GM21381 (cell line): ENCODE measurements around the gene GALNT6.

Experiments used
- ATAC-seq: cut with Tn5 transposase; IDR thresholded peaks from one replicate; pipeline ENCODE4 v1.9.1; 2021; ENCODE audit warnings: mild to moderate bottlenecking, moderate library complexity; ENCODE audit not compliant: unreplicated experiment

GALNT6 gene

DNA sequence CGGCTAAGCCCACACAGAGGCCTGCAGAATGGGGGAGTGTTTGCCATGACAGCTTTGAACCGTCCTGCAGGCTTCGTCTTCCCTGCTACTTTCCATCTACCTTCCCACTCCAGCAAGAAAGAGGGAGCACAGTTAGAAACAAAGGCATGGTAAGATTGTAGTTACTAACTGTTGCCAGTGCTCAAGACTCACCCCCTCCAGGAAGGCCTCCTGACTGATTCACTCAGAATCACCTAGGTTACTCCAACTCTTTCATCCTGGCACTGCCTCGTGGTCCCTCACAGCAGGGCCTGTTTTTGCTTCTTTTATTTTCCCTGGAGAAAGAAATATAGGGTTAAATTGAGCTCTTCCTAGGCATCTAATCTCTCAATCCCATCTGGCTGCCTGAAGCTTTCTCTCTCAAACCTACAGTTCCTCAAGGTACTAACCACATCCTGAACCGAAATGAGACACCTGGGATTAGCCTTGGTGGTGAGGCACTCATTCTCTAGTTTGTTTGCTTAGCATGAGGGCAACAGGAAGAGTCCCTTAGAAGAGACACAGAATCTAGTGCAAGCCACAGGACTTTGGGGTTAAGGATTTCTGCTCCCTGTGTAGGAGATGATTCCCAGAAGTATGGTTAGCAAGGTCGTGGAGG lies 7.8 kb downstream of the GALNT6 start:
- ATAC-seq: no peak

DNA sequence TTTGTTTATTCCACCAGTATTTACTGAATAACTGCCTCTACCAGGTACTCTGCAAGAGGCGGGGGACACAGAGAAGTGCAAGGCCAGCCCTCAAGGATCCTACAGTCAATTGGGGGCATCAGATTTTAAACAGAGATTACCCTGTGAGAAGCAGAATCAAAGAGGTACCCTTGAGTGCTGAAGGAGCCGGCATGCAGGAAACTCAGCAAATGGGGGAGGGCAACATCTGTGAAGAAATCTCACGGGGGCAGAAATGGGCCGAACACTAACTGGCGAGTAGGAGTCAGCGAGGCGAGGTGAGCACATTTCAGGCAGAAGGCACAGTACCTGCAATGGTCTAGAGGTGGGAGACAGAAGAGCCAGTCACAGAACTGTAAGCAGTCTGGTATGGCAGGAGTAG lies 9.0 kb downstream of the GALNT6 start:
- no peak for ATAC-seq

DNA sequence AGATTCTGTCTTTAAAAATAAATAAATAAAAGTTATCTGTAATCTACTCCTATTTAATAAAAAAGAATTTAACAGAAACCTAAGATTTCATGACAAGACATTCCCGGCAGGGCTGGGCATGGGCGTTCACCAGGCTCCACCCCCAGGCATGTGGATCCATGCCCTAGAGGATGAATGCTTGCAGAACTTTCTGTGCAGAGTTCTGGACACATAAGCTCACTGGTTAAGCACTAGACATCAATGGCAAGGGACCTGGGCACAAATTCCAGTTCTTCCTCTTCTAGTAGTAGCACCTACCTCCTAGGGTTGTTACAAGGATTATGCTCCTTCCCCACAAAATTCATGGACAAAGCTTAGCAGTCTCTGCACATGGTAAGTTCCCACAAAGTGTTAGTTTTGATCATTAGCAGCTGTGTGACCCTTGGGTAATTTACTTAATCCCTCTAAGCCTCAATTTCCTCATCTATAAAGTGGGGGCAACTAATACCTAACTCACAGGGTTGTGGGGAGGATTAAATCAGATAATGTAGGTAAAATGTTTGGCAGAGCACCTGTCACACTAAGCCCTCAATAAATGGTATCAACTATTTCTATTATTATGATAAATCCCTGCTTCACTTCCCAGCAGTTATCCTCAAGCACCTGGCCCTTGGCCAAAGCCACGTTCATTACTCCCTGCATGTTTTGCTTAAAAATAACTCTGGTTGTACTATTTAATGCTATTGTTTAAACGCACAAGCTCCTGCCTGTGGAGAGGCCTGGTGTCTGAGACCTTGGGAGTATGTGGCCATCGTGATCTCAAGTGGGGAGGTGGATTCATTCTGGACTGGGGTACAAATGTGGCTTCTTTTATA lies 9.8 kb downstream of the GALNT6 start:
- ATAC-seq: no peak

DNA sequence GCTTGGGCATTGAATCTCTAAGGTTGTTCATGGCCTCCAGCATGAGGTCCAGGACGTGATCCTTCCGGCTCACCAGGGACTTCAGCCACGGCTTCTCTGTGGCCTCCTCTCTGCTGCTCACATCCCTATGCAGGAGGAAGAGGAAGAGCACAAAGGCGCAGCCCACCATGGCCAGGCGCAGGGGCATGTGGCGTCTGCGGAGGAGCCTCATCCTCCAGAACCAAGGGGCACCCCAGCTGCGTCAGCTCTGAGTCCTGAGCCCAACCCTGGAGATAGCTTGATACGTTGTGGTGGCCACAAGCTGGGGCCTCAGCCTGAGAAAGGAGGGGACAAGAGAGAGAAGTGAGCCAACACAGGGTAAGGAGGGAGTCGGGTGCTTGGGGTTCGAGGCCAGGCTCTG lies 11.6 kb downstream of the GALNT6 start:
- ATAC-seq: no peak

DNA sequence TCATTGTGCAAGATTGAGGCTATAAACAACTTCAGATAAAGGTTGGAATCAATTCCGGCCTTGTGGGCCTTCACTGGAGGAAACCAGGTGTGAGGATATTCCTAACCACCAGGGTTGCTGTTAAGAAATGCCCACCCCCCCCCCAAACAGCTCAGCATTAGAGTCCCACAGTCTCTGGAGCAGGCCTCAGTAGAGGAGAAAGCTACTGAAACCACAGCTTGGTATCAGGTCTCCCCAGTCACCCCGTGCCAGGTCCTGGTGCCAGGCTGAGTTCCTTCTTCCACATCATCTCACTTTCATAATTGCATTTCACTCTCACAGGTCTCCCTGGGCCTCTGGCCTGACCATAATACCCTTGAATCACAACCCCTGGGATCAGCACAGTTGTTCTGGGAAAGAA lies 12.5 kb downstream of the GALNT6 start:
- no peak for ATAC-seq

DNA sequence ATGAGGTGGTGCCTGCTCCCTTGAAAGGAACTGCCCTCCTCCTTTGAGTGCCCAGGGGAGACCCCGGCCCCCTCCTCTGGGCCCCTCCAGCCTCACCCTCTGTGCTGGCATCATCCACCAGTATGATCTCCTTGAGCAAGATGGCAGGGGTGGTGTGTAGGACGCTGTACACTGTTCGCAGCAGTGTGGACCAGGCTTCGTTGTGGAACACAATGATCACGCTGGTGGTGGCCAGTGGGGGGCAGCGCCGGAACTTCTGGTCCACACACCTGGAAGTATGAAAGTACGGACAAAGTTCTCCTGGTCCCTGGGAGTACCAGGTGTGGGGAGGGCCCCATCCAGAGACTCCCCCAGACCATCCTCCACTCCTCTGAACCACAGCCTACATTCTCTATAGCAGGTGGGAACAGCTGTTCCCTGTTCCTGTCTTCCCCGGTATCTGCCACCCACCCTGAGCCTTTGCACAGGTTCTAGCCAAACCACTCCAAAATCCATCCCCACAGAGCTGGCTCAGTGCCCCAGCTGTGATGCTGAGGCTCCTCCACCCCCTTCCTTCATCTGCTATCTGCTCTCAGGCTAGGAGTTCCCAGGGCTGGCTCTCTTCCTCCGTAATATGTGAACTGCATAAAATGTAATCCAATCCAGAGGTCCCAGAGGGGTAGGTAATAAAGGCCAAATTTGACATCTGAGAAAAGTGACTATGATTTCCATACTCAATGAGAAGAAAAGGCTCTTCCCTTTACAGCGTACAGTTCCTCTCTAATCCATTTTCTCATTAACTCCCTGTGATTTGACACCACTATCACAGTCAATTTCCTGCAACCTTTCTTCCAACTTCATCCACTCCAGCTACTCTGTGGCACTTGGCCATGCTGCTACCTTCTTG lies 13.9 kb downstream of the GALNT6 start:
- no peak for ATAC-seq

DNA sequence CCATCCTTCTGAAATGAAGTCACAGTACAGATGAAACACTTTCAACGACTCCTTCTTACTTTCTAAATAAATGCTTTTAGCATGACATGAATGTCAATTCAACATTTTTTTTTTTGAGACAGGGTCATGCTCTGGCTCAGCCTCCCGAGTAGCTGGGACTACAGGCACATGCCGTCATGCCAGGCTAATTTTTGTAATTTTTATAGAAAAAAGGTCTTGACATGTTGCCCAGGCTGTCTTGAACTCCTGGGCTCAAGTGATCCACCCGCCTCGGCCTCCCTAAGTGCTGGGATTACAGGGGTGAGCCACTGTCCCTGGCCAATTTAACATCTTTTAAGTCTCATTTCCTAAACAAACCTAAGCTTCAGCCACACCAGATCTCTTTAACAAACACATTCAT lies 16.4 kb downstream of the GALNT6 start:
- ATAC-seq: no peak

DNA sequence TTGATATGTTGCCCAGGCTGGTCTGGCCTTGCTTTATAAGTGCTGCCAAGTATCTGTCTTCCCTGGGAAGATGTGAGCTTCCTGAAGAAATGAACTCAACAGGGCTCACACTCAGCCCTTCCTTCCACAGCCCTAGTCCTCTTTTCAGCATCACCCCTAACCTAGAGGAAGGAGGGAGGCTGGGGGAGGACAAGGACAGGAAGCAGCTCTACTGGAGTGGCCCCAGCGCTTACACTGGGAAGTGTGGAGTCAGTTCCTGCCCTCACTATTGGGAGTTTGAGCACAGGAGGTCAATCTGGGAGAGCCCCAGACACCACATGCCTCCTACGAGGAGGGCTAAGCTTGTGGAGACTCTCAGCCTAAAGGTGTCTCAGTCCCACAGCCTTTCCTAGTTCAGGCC lies 16.8 kb downstream of the GALNT6 start:
- ATAC-seq: no peak

DNA sequence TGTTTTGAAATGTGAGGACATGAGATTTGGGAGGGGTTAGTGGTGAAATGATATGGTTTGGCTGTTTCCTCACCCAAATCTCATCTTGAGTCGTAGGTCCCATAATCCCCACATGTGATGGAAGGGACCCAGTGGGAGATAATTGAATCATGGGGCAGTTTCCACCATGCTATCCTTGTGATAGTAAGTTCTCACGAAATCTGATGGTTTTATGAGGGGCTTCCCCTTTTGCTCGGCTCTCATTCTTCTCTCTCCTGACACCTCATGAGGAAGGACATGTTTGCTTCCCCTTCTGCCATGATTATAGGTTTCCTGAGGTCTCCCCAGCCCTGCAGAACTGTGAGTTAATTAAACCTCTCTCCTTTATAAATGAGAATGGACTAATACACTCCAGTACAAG lies 18.0 kb downstream of the GALNT6 start:
- no peak for ATAC-seq

DNA sequence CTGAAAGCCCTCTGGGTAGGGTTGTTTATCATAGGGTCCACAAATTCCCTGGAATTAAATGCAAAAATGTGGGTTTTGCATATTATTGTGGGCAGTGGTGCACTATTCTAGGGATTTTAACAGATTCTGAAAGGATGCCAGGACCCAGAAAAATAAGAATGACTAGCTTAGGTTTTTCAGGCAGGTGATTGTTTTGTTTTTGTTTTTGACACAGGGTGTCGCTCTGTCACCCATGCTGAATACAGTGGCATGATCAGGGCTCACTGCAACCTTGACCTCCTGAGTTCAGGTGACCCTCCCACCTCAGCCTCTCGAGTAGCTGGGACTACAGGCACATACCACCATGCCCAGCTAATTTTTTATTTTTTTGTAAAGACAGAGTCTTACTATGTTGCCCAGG lies 19.2 kb downstream of the GALNT6 start:
- no peak for ATAC-seq

DNA sequence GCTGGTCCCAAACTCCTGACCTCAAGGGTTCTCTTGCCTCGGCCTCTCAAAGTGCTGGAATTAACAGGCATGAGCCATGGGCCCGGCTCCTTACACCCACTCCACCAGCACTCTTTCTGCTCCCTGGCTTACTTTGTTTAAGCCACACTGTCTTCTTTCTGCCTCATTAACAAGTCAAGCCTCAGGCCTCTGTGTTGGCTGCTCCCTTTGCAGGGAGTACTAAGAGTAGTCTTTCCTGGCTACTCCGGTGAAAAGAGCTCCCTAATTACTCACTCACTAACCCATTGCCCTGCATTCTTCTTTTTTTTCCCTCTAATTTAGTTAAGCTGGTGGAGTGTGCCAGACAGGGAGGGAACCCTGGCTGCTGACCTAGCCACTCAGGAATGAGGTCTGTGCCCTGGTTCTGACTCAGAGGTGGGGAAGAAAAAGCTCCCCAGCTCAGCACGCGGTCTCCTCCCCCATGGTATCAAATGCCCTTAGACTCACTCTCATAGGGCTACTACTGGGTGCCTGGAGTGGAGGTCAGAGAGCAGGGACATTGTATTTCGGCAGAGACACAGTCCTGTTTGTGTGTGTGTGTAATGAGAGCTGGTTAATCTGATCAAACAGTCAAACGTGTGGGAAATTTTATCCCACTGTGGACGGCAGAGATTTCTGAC lies 19.8 kb downstream of the GALNT6 start:
- ATAC-seq: no peak

DNA sequence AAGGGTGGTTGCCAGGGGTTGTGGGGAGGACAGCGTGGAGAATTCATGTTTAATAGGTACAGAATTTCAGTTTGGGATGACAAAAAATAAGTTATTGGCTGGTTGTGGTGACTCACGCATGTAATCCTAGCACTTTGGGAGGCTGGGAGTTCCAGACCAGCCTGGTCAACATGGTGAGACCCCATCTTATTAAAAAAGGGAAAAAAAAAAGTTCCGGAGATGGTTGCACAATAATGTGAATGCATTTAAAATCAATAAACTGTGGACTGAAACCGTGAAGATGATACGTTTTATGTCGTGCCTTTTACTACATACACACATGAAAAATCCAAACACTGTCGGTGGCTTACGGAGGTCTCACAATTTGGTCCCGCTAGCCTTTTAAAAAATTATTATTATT lies 20.5 kb downstream of the GALNT6 start:
- ATAC-seq: no peak

DNA sequence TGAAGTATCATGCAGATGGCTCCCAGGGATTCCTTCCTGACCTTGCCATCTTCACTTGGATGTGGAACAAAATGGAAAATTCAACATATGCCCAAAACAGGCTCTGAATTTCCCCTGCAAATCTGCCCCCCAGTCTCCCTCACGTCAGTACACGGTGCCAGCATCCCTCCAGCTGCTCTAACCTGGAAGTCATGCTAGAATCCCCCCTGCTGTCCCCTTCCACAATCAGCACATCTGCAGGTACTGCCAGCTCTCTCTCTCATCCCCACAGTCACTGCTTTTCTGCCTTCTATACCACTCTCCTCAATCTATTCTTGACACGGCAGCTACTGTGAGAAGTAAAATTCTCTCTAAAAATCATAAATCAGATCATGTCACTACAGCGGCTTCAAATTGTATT lies 21.6 kb downstream of the GALNT6 start:
- ATAC-seq: no peak

DNA sequence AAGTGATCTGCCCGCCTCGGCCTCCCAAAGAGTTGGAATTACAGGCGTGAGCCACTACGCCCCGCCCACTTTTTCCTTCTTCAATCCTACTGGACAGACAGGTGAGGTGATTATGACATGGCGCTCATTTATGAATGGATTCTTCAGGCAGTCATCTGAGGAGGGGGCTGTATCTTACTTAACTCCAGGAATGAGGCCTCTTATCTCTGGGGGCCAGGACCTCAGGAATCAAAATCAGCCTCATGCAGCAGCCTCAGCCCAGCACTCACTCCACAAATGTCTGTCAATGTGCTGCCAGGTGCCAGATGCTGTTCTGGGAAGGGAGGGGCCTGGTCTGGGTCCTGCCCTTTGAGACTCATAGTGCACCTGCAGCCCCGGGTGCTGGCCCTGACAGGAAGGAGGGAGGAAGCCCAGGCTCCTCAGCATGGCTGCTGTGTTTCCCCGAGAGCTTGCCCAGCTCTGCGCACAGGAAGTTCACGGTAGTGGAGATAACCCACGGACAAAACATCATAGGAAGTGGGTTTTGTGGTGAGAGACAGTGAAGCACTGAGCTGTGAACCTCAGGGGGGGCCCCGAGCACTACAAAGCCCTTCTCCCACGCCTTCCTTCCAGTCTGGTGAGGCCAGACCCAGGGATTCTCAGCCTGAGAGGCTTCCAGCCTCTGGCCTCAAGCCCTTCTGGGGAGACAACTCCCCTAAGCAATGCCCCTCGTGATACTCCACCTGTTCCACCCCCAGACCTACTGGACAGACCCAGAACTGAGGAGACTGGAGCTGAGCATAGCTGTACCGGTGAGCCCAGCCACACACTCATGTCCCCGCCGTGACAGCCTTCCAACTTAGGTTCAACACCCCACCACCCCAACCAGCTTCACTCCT lies 22.3 kb downstream of the GALNT6 start:
- peak; percentile 99 for ATAC-seq

DNA sequence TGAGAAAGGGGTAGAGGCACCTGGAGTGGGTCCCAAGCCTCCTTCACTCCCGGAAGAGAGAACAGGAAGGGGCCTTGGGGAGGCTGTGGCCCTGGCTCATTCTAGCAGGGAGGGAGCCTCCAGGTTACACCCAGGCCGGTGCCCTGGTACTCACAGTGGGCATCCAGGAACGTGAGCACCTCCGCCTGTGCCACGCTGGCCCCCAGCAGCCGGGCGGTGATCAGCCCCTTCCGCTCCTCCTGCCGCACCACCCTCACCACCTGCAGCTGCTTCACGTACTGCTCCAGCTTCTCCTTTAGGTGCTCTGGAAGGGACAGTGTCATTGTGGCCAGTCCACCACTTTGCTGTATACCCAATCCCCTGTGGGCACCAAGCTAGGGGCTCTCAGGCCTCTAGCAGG lies 25.9 kb downstream of the GALNT6 start:
- no peak for ATAC-seq

DNA sequence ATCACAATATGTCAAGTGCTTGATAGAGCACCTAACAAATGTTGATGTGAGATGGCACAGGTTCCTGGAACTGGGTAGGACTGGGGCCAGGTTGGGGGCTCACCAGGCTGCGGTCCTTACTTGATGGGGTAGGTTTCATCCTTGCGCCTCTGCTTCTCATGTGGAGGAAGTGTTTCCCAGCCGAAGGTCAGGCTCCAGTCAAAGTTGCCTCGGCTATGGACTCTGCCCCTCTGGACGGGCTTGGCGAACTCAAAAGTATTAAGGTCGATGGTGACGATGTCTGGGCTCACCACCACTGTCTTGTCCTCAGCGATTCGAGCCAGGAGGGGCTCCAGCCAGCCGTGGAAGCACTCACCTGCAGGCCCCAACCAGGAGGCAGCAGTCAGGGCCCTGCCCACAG lies 27.2 kb downstream of the GALNT6 start:
- no peak for ATAC-seq

DNA sequence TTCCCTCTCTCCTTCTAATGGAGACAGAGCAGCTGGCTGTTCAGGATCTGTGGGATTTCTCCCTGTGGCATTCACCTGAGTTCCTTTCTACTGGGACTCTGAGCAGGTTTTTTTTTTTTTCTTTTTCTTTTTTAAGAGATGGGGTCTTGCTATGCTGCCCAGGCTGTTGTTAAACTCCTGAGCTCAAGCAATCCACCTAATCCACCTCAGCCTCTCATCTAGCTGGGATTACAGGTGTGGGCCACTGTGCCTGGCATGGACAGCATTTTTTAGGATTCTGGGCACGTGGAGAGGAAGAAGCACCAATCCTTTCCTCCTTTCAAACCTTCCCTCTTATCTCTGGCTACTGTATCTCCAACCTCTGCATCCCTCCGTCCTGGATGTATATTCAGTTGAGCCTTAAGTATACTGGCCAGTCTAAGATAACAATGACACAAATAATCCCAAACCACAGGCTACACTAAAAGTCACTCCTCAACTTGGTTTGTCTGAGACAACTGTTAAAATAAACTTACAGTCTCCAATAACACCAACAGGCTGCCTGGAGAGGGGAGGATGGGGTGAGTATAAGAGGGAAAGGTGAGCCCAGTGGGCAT lies 28.4 kb downstream of the GALNT6 start:
- ATAC-seq: no peak

DNA sequence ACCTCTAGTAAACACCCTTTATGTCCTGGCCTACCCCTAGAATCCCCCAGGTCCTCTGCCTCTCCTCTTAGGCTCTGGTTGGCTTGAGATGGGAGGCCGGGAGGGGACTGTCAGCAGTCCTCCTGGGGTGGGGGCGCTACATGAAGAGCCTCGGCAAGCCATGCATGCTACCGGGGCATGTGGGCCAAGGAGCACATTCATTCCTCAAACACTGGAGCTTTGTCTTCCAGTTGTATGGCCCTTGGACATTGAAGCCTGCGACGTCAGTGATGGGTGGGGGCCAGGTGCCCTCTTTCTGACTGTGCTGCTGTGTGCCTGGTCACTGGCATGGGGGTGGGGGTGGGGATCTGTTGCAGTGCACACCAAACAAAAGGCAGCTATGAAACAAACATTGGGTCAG lies 28.9 kb downstream of the GALNT6 start:
- ATAC-seq: no peak

DNA sequence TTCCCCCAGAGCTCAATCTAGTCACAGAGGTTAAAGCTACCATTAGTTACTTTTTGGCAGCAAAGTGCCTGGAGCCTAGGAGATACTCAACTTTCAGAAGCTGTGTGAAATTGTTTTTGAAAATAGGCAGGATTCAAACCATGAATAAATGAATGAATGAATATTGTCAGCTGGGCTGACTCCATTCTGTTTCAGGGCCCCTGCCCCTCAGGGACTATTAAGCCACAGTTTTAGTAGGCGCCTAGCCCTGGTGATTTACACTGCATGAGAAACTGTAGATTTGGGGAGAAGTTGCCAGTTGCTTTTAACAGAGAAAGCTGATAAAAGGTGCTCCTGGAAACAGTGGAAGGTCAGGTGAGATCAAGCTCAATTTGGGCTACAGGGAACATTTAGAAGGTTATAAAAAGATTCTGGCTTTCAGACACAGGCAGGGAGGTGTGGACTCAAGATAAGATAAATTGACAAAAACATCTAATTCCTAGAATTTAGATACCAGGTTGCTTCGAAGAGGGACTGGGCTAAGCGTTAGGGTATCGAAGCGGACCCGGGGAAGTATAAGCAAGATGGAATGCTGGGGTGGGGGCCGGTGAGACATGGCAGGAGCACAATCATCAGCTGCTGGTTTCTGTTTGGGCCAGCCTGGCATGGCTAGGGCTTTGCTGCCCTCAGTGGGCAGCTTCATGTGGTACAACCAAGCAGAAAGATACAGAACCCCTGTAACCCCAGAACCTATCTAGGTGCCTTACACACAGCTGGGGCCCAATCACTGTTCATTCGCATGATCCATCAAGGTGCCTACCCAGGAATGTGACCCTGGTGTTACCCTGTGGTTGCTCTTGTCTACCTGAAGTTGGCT lies 29.8 kb downstream of the GALNT6 start:
- ATAC-seq: no peak
